ENCODE data around the gene DPM2.

The DPM2 gene

GRCh38 chr9:127953768-127954505 lies 16.3 kb upstream of the DPM2 start:
- Histone ChIP-seq H2BK5ac (ENCODE audit: low read length) (no peak overlapping the region), H3K79me1 (ENCODE audit: low read depth, low read length) (peaks cover 11% of the 10 kb centered on the region), H2BK12ac (ENCODE audit: low read length) (no peak overlapping the region), H3K18ac (ENCODE audit: low read length) (peak overlapping the region; percentile 40), H3K27ac (replicated peaks; ENCODE audit: low read length) (no peak overlapping the region), H3K4me1 (ENCODE audit: control insufficient read depth in 2 of 2, insufficient read depth in 1 of 2, low read depth in 1 of 2, low read length in 2 of 2) (peaks cover 19 to 20% of the 10 kb centered on the region in 2 donors), H3K9me3 (replicated peaks in 1 of 2; ENCODE audit: control insufficient read depth in 2 of 2, insufficient read depth in 1 of 2, low read depth in 1 of 2, low read length in 2 of 2) (no peaks in the 10 kb centered on the region), H2BK15ac (ENCODE audit: low read length) (no peak overlapping the region), H2AFZ (ENCODE audit: low read length) (no peak overlapping the region), H2BK120ac (ENCODE audit: low read depth, low read length) (no peak overlapping the region), H3K14ac (ENCODE audit: low read length) (no peak overlapping the region), H4K91ac (ENCODE audit: low read depth, low read length, poor library complexity) (no peak overlapping the region), H3K9ac (ENCODE audit: low read depth, low read length, poor library complexity) (no peak overlapping the region), H3K36me3 (replicated peaks in 1 of 2; ENCODE audit: control insufficient read depth in 2 of 2, insufficient read depth in 2 of 2, low read length in 2 of 2) (peaks cover 0 to 7% of the 10 kb centered on the region in 2 donors), H3K4ac (ENCODE audit: low read length) (no peak overlapping the region), H3K4me2 (ENCODE audit: insufficient read depth, low read length, poor library complexity, severe bottlenecking) (no peak overlapping the region), H3K23ac (ENCODE audit: low read depth, low read length, poor library complexity) (no peak overlapping the region), H2AK5ac (ENCODE audit: low read depth, low read length) (no peak overlapping the region), H4K8ac (ENCODE audit: low read depth, low read length) (no peak overlapping the region), H3K4me3 (ENCODE audit: low read length in 2 of 2) (no peak overlapping the region), H3K27me3 (ENCODE audit: control insufficient read depth in 3 of 3, insufficient read depth in 3 of 3, low read depth in 1 of 3, low read length in 3 of 3) (no peaks in the 10 kb centered on the region)
- no CpG with 5 or more reads among the region's 17 CpGs for WGBS, 2 donors (ENCODE audit: extremely low coverage in 2 of 2, insufficient read length in 2 of 2, insufficient replicate concordance in 1 of 2)
- DNase-seq (ENCODE audit: low spot score): no peak

GRCh38 chr9:127953154-127953553 lies 15.5 kb upstream of the DPM2 start:
- Histone ChIP-seq H2AK5ac (ENCODE audit: low read depth, low read length) (no peak overlapping the region), H2BK15ac (ENCODE audit: low read length) (no peak overlapping the region), H3K27me3 (ENCODE audit: control insufficient read depth in 3 of 3, insufficient read depth in 3 of 3, low read depth in 1 of 3, low read length in 3 of 3) (no peaks in the 10 kb centered on the region), H3K79me1 (ENCODE audit: low read depth, low read length) (peaks cover 11% of the 10 kb centered on the region), H3K18ac (ENCODE audit: low read length) (no peak overlapping the region), H3K27ac (replicated peaks; ENCODE audit: low read length) (no peak overlapping the region), H3K23ac (ENCODE audit: low read depth, low read length, poor library complexity) (no peak overlapping the region), H3K9me3 (replicated peaks in 1 of 2; ENCODE audit: control insufficient read depth in 2 of 2, insufficient read depth in 1 of 2, low read depth in 1 of 2, low read length in 2 of 2) (no peaks in the 10 kb centered on the region), H3K4me3 (ENCODE audit: low read length in 2 of 2) (peak overlapping the region in 1 of 2 donors; percentile 16), H3K9ac (ENCODE audit: low read depth, low read length, poor library complexity) (no peak overlapping the region), H3K4ac (ENCODE audit: low read length) (no peak overlapping the region), H4K91ac (ENCODE audit: low read depth, low read length, poor library complexity) (no peak overlapping the region), H2BK12ac (ENCODE audit: low read length) (no peak overlapping the region), H2BK120ac (ENCODE audit: low read depth, low read length) (no peak overlapping the region), H3K4me2 (ENCODE audit: insufficient read depth, low read length, poor library complexity, severe bottlenecking) (no peak overlapping the region), H2AFZ (ENCODE audit: low read length) (no peak overlapping the region), H3K14ac (ENCODE audit: low read length) (no peak overlapping the region), H4K8ac (ENCODE audit: low read depth, low read length) (no peak overlapping the region), H3K4me1 (ENCODE audit: control insufficient read depth in 2 of 2, insufficient read depth in 1 of 2, low read depth in 1 of 2, low read length in 2 of 2) (peaks cover 19 to 20% of the 10 kb centered on the region in 2 donors), H3K36me3 (replicated peaks in 1 of 2; ENCODE audit: control insufficient read depth in 2 of 2, insufficient read depth in 2 of 2, low read length in 2 of 2) (peaks cover under 1 to 13% of the 10 kb centered on the region in 2 donors), H2BK5ac (ENCODE audit: low read length) (no peak overlapping the region)
- WGBS, 2 donors (ENCODE audit: extremely low coverage in 2 of 2, insufficient read length in 2 of 2, insufficient replicate concordance in 1 of 2): no CpG with 5 or more reads among the region's 1 CpG
- no peak for DNase-seq (ENCODE audit: low spot score)

- no CpG with 5 or more reads among the region's 21 CpGs for WGBS, 2 donors (ENCODE audit: extremely low coverage in 2 of 2, insufficient read length in 2 of 2, insufficient replicate concordance in 1 of 2)
- no peak overlapping the region for H2BK120ac ChIP-seq (ENCODE audit: low read depth, low read length)
- no peak overlapping the region for H4K91ac ChIP-seq (ENCODE audit: low read depth, low read length, poor library complexity)
- H3K36me3 ChIP-seq (replicated peaks in 1 of 2; ENCODE audit: control insufficient read depth in 2 of 2, insufficient read depth in 2 of 2, low read length in 2 of 2): peaks cover 3 to 24% of the 10 kb centered on the region in 2 donors
- peak overlapping the region; percentile 21 for H2BK5ac ChIP-seq (ENCODE audit: low read length)
- H2AFZ ChIP-seq (ENCODE audit: low read length): peak overlapping the region; percentile 2
- H4K8ac ChIP-seq (ENCODE audit: low read depth, low read length): no peak overlapping the region
- H3K79me1 ChIP-seq (ENCODE audit: low read depth, low read length): peaks cover 8% of the 10 kb centered on the region
- H3K9me3 ChIP-seq (replicated peaks in 1 of 2; ENCODE audit: control insufficient read depth in 2 of 2, insufficient read depth in 1 of 2, low read depth in 1 of 2, low read length in 2 of 2): no peaks in the 10 kb centered on the region
- no peak overlapping the region for H3K14ac ChIP-seq (ENCODE audit: low read length)
- H3K27ac ChIP-seq (replicated peaks; ENCODE audit: low read length): peak overlapping the region; percentile 59
- peak overlapping the region; percentile 59 for H2BK12ac ChIP-seq (ENCODE audit: low read length)
- peak; percentile 55 for DNase-seq (ENCODE audit: low spot score)
- H2AK5ac ChIP-seq (ENCODE audit: low read depth, low read length): peak overlapping the region; percentile 87
- no peak overlapping the region for H3K23ac ChIP-seq (ENCODE audit: low read depth, low read length, poor library complexity)
- no peak overlapping the region for H3K4ac ChIP-seq (ENCODE audit: low read length)
- H3K4me2 ChIP-seq (ENCODE audit: insufficient read depth, low read length, poor library complexity, severe bottlenecking): peak overlapping the region; percentile 13
- peaks cover 17 to 22% of the 10 kb centered on the region in 2 donors for H3K4me1 ChIP-seq (ENCODE audit: control insufficient read depth in 2 of 2, insufficient read depth in 1 of 2, low read depth in 1 of 2, low read length in 2 of 2)
- H2BK15ac ChIP-seq (ENCODE audit: low read length): peak overlapping the region; percentile 60
- H3K18ac ChIP-seq (ENCODE audit: low read length): peak overlapping the region; percentile 91
- peak overlapping the region; percentile 10 for H3K9ac ChIP-seq (ENCODE audit: low read depth, low read length, poor library complexity)
- no peaks in the 10 kb centered on the region for H3K27me3 ChIP-seq (ENCODE audit: control insufficient read depth in 3 of 3, insufficient read depth in 3 of 3, low read depth in 1 of 3, low read length in 3 of 3)
- H3K4me3 ChIP-seq (ENCODE audit: low read length in 2 of 2): peak overlapping the region in 1 of 2 donors; percentile 18
Observed at GRCh38 chr9:127950513-127951289, 13.0 kb upstream of the DPM2 start.
